GM19372 (cell line): ENCODE results near the gene SCAF1.
A peak's percentile ranks its signal among the peaks of the same experiment; 100 is the strongest.

ENCODE experiments used
- ATAC-seq: cut with Tn5 transposase; IDR thresholded peaks from one replicate; pipeline ENCODE4 v1.9.1; 2021; ENCODE audit warnings: mild to moderate bottlenecking, low read depth, moderate library complexity; ENCODE audit not compliant: unreplicated experiment

Gene SCAF1

DNA sequence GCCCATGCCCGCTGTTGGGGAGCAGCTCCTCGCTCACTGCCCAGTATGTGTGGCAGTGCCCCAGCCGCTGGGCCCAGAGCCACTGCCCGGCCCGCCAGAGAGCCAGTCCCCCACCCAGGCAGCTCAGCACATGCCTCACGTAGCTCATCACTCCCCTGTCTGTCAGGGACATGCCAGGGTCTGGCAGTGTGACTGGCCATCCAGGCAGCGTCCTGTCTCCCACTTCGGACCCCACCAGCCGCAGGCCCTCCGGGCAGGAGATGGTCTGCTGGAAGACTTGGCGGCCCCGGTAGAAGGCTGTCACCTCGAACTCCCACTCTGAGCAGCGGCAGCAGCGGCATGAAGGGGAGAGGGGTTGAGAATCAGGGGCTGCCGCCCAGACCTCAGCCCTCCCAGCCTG is 20.0 kb downstream of the SCAF1 start:
- no peak for ATAC-seq

DNA sequence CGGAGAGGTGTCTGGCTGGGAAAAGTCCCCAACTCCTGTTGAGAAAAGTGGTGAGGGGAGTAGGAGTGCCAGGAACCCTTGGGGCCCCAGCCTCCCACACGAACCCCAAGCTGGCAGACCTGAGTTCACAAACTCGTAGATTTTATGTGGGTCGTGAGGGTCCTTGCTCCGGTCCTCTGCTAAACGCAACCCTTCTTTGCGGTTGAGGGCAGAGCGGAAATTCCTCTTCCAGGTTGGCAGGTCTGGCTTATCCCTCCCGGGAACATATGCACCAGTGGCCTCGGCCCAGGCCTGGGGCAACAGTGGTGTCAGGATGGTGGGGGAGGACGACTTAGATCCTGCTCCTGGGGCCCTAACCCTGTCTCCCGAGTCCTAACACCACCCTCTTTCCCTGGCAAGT is 21.2 kb downstream of the SCAF1 start:
- no peak for ATAC-seq

DNA sequence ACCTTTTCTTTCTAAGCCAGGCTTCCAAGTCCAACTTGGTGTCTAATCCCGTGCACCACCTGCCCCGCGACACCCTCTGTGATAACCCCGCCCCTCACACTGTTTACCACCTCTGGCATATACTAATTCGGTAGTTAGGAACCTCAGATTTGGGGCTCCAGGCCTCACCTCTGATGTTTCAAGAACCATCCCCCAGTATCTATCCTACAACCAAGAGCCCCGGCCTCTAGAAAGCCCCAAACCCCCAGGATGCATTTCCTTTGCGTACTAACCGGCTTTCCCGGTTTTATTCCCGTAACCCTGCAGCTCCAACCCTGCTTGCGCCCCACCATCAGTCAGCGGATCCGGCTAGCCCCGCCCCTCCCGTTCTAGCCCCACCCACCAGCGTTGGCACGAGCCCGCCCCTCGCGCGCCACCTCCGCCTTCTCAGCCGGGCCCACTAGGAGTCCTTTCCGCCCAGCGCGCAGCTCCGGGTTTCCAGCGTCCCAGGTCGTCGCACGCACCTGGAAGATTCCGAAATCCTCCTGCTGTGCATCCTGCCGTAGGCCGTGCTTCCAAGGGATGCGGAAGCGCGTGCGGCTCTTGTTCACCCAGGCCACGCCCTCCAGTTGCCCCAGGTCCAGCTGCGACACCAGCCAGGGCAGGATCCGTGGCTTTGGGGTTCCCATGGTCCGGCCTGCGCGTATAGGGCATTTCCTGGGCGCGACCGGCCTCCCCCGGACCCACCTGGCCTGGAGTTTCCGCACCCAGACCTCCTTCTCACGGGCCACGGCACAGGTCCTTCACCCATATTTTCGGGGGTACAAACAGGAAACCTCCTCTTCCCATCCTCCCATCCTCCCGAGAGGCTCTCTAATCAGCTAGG is 22.4 kb downstream of the SCAF1 start:
- no peak for ATAC-seq

DNA sequence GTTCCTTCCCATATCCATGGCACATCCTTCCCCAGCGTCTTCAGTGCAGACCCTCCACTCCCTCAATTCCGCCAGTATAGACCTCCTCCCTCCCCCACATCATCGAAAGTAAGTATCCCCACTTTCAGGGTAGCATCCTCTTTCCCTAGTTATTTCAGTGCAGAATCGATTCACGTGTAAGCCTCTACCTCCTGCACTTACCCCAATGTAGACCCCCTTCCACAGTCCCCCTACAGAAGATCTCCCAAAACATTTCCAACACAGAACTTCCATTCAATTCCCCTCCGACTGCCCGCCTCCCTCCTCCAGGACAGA is 23.0 kb downstream of the SCAF1 start:
- no peak for ATAC-seq

DNA sequence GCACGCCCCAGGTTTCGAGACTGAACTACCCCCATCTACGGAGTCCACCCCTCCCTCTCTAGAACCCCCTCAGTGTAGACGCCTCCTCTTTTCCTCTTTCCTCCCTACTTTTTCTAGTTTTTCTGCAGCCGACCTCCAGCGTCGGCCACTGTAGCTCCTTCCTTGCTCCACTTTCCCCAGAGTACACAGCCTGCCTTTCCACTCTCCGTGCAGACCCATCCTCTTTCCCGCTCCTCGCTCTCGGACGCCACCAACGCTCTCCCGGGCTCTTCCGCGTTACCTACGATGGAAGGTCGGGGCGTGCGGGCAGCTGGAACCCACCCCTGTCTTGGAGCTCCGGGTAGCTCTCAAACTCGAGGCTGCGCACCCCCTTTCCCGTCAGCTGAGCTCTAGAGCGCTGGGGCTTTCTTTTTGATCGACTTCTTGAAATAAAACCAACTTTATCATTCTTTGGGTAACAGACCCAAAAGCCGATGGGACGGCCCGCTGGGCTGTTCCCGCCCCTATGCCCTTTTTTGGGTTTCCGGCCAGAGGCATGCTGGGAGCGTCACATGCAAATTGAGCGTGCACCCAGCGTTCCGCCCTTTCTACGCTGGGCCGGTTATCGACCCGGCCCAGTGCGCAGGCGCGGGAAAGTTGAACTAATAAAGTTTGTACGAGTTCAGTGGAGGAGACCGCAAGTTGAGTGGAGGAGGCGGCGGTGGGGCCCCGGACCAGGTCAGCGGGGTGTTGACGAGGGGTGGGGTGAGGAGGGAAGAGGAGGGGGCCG is 23.5 kb downstream of the SCAF1 start, which contains the start of the genes BCL2L12 and IRF3:
Gene BCL2L12, plus strand, starts transcription at position 583 of the 769 bp plus-strand sequence. CDS start 760 bp downstream, outside the sequence.
Gene IRF3, minus strand, starts transcription at position 507 of the 769 bp plus-strand sequence. CDS start 1,019 bp downstream, outside the sequence.
- peak; percentile 84 for ATAC-seq

- ATAC-seq, result no peak
Measured at GRCh38 chr19:49666120-49666444, 24.1 kb downstream of the SCAF1 start.

GRCh38 chr19:49667473-49667872 is 25.5 kb downstream of the SCAF1 start:
- ATAC-seq, result no peak

DNA sequence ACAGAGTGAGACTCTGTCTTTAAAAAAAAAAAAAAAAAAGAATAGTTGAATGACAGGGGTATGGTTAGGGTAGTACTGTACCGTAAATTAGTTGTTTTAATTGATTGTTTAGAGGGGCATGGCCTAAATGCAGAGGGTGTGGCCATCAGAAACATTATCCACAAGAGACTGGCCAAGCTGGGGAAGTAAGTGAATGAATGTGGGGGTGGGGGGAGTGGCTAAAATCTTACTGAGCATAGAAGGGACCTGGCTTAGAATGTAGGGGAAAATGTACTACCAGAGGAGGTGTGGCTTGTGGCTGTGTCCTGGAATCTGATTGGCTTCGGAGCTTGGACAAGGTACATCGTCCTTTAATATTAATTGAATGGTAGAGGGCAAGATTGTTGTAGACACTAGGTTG is 27.5 kb downstream of the SCAF1 start:
- ATAC-seq, result no peak

DNA sequence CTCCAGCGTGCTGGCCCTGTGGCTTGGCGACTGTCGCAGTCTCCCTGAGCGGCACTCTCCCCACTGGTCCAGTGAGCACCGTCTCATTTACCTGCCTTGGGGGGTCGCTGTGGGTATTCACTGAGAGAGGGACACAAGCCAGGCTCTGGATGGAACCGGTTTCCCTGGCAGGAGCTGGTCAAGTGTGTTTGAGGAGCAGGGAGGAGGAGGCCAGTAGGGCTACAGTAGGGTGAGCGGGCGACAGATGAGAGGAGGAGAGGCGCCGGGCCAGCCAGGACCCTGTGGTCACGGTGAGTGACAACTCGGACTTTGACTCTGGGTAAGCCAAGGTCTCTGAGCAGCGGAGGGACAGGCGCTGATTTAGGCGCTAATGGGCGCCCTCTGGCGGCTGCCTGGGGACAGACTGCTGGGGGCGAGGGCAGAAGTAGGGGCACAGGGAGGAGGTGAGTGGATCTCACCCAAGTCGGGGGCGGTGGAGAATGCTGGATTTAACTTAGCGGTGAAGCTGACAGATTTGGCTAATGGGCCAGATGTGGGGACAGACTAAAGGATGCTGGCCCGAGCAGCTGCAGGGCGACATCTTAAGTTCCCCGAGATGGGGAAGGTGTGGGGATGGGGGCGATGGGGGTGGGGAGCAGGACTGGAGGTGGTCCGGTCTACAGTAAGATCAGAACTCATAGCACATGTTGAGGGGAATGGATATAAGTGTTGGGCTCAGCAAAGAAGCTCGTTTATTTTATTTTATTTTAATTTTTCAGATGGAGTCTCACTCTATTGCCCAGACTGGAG is 30.3 kb downstream of the SCAF1 start:
- ATAC-seq, result no peak

- no peak for ATAC-seq
Measured at GRCh38 chr19:49676136-49676783, 34.3 kb downstream of the SCAF1 start.

- ATAC-seq, result peak; percentile 75
Measured at GRCh38 chr19:49676784-49677230, 34.8 kb downstream of the SCAF1 start.

GRCh38 chr19:49677231-49677900 is 35.4 kb downstream of the SCAF1 start, which contains the start of gene PRMT1:
TSS of gene PRMT1 (plus strand) at chr19:49677271. CDS start at chr19:49677281, 10 bp downstream.
- no peak for ATAC-seq

- ATAC-seq, result no peak
Measured at GRCh38 chr19:49677901-49678674, 36.1 kb downstream of the SCAF1 start.

DNA sequence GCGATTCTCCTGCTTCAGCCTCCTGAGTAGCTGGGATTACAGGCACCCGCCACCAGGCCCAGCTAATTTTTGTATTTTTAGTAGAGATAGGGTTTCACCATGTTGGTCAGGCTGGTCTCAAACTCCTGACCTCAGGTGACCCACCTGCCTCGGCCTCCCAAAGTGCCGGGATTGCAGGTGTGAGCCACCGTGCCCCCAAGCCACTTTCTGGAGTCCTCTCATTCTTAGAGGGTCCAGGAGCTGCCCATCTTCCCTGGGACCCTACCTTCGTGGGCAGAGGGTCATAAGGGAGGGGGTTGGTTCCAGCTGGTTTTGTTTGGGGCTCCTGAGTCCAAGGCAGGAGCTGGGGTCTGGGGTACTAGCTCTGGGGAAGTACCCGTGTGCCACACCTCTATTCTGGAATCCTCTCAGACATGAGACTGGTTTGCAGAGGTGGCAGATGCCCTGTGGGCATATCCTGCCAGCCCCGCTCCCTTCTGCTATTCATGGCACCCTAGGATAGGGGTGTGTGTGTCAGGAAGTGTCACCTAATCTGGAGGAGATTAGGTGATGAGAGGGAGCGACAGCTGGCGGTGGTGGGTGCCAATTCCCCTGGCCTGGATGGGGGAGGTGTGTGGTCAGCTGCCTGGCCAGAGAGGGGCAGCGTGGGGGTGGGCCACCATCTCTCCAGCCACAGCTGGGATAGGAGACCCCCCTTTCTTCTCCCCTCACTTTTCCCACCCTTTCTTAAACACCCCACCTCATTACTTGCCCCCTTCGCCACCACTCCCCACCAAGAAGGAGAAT is 37.2 kb downstream of the SCAF1 start:
- no peak for ATAC-seq

DNA sequence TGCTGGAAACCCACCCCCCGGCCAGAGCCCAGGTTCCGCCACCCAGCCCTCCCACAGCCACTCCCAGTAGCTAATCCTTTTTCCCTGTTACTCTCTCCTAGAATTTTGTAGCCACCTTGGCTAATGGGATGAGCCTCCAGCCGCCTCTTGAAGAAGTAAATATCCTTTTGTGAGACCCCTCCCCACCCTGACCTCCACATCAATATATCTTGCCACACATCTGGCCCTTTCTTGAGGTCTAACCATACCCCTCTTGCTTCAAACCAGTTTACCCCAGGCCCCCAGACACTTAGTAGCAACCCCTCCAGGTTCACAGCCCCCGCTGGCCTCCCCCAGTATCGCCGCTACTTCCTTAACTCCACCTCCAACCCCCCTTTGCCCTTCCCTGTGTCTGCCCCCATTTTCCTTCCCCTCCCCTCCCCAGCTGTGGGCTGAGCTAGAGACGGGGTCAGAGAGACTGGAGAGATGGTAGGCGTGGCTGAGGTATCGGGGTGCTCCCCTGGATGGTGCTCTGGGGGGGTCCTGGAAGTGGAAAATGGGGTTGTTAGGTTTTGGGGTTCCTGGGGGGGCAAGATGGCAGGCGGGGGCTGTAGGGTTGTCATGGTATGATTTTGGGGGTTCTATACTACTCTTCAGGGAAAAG is 37.9 kb downstream of the SCAF1 start:
- no peak for ATAC-seq

DNA sequence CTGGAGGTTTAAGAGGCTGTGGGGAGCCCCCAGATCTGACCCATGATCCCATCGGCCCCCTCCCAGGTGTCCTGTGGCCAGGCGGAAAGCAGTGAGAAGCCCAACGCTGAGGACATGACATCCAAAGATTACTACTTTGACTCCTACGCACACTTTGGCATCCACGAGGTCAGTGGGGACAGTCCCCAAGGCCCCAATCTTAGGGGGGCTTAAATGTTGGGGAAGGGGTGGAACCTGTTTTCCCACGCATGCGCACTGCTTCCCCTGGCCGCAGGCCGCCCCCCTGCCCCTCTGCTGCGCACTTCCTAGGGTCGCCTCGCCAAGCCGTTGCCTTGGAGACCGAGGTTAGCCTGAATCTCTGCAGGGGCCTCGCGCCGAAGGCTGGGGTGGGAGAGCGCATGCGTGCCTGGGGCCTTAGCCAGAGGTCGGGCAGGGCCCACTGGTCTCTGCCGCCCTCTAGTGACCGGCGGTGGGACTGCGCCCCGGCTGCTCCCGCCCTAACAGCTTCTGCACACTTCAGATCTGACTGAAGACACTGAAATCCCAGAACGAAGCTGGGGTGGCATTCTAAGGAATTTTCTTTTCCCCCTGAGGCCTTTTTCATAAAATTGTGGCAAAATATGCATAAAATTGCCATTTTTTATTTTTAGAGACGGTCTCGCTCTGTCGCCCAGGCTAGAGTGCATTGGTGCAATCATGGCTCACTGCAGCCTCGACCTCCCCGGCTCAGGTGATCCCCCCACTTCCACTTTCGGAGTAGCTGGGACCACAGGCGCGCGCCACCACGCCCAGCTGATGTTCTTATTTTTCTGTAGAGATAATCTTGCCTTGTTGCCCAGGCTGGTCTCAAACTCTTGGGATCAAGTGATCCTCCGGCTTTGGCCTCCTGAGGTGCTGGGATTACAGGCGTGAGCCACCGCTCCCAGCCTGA is 38.7 kb downstream of the SCAF1 start:
- ATAC-seq, result no peak

DNA sequence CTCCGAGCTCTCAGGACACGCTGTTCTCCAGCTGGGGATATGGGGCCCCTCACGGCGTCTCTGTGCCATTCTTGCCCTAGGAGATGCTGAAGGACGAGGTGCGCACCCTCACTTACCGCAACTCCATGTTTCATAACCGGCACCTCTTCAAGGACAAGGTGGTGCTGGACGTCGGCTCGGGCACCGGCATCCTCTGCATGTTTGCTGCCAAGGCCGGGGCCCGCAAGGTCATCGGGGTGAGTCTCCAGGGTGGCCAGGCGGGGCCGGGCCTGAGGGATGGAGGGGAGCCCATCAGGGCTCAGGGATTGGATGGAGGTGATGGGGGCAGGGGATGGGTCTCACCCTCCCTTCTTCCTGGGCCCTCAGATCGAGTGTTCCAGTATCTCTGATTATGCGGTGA is 39.8 kb downstream of the SCAF1 start:
- ATAC-seq, result no peak
